A549 (cell line): ENCODE data around the gene PTPRN2. TPM values are rescaled to one million over a fixed set of nuclear protein-coding genes. Genes with fewer than 3 reads are reported as not detected.

Experiments
- ATAC-seq, 2 experiments: fragments of 200-7000 bp in 1 of 2; fragments of >200 bp in 1 of 2; cut with Nextera tagmentation in 1 of 2; cut with Tn5 transposase in 1 of 2; 3 replicates each; pipeline versions ENCODE4 v1.8.0 to v1.9.1; 2018 to 2020; ENCODE audit warnings: mild to moderate bottlenecking in 1 of 2, moderate library complexity in 1 of 2
- CTCF ChIA-PET: fragments of 300-600 bp; sonication (Branson Sonifier 250); formaldehyde crosslinking; extraction: SDS; loops from one replicate; lab custom pipeline; 2021; ENCODE audit warnings: antibody characterized with exemption, inconsistent platforms; lab: Yijun Ruan, JAX
- POLR2A ChIA-PET: fragments of 350-600 bp; formaldehyde crosslinking; extraction: SDS; loops from one replicate; lab custom pipeline; 2021; ENCODE audit warnings: antibody characterized with exemption, inconsistent platforms; lab: Yijun Ruan, JAX
- DNase-seq, 2 experiments: peaks; one replicate each; pipeline versions ENCODE4 v3.0.0 to v3.0.0-alpha.2; 2011 to 2016; ENCODE audit warnings: low read depth in 1 of 2, low spot score in 1 of 2
- FAIRE-seq: peaks from 2 replicates; lab custom pipeline; 2011; peaks lifted over from hg19 to GRCh38; lab: Jason Lieb, UNC
- H3K27ac ChIP-seq, 2 experiments: fragments of >200 bp; sonication (Bioruptor Twin); formaldehyde crosslinking; 3 replicates each; pipeline ENCODE4 v1.5.1; 2016 to 2017
- H3K4me1 ChIP-seq: fragments of >200 bp; sonication (Bioruptor Twin); formaldehyde crosslinking; 3 replicates; pipeline ENCODE4 v1.6.1; 2016
- H3K4me2 ChIP-seq: fragments of >200 bp; sonication (Bioruptor Twin); formaldehyde crosslinking; 3 replicates; pipeline ENCODE4 v1.6.1; 2016
- H3K4me3 ChIP-seq: fragments of >200 bp; sonication (Bioruptor Twin); formaldehyde crosslinking; 3 replicates; pipeline ENCODE4 v1.5.1; 2016
- H3K9me3 ChIP-seq: fragments of >200 bp; sonication (Bioruptor Twin); formaldehyde crosslinking; 3 replicates; pipeline ENCODE4 v1.6.1; 2016
- CBX2 ChIP-seq: fragments of 200-600 bp; sonication (generic); IDR thresholded peaks from 2 replicates; pipeline ENCODE4 v1.6.1; 2016; ENCODE audit warnings: low read depth, mild to moderate bottlenecking, borderline replicate concordance
- CHD4 ChIP-seq: fragments of 200-600 bp; sonication (generic); IDR thresholded peaks from 2 replicates; pipeline ENCODE4 v1.6.1; 2016; ENCODE audit warnings: antibody characterized with exemption, mild to moderate bottlenecking, borderline replicate concordance
- EHF ChIP-seq: fragments of 250-450 bp; sonication (Bioruptor Pico); IDR thresholded peaks from 2 replicates; pipeline ENCODE4 v1.5.0; 2020; ENCODE audit warnings: mild to moderate bottlenecking
- EHMT2 ChIP-seq: fragments of 200-600 bp; sonication (generic); IDR thresholded peaks from 2 replicates; pipeline ENCODE4 v1.6.1; 2016; ENCODE audit warnings: antibody characterized with exemption, low read depth, mild to moderate bottlenecking, moderate library complexity
- EP300 ChIP-seq, 2 experiments: fragments of >200 bp; sonication (Bioruptor Twin); formaldehyde crosslinking; IDR thresholded peaks; 2 replicates in 1 of 2; 3 replicates in 1 of 2; pipeline ENCODE4 v1.6.1; 2016 to 2017
- FOSL2 ChIP-seq, 2 experiments: fragments of 450-650 bp in 1 of 2; fragments of >200 bp in 1 of 2; sonication (Bioruptor Twin) in 1 of 2; formaldehyde crosslinking; IDR thresholded peaks; 2 replicates each; pipeline versions ENCODE4 v1.5.0 to v1.6.1; 2016 to 2020; ENCODE audit warnings: mild to moderate bottlenecking in 1 of 2, moderate library complexity in 1 of 2
- HEYL ChIP-seq: fragments of 250-450 bp; sonication (Bioruptor Pico); IDR thresholded peaks from 2 replicates; pipeline ENCODE4 v1.8.0; 2021; ENCODE audit warnings: mild to moderate bottlenecking, moderate library complexity
- JUN ChIP-seq, 2 experiments: fragments of >200 bp; sonication (Bioruptor Twin); formaldehyde crosslinking; IDR thresholded peaks; 2 replicates in 1 of 2; 3 replicates in 1 of 2; pipeline ENCODE4 v1.6.1; 2016 to 2017
- MAZ ChIP-seq: fragments of 150-350 bp; IDR thresholded peaks from 2 replicates; pipeline ENCODE4 v1.6.1; 2014; ENCODE audit warnings: antibody characterized with exemption, low read depth, low read length, borderline replicate concordance
- MYC ChIP-seq: IDR thresholded peaks from 2 replicates; pipeline ENCODE4 v1.6.1; 2012; ENCODE audit warnings: mild to moderate bottlenecking, inconsistent platforms, low read length, improper control_type of control experiment, borderline replicate concordance
- NPAS2 ChIP-seq: fragments of 250-450 bp; sonication (Bioruptor Pico); IDR thresholded peaks from 2 replicates; pipeline ENCODE4 v1.8.0; 2022; ENCODE audit warnings: mild to moderate bottlenecking, moderate library complexity, borderline replicate concordance
- POLR2AphosphoS2 ChIP-seq: conservative IDR thresholded peaks from 2 replicates; pipeline ENCODE4 v1.6.1; 2012; ENCODE audit warnings: low read length, improper control_type of control experiment, inconsistent platforms
- SMC3 ChIP-seq: fragments of >200 bp; sonication (Bioruptor Twin); formaldehyde crosslinking; IDR thresholded peaks from 3 replicates; pipeline ENCODE4 v1.6.1; 2018; ENCODE audit warnings: inconsistent platforms
- ZNF302 ChIP-seq: fragments of 250-450 bp; sonication (Bioruptor Pico); IDR thresholded peaks from 2 replicates; pipeline ENCODE4 v1.9.0; 2021; ENCODE audit warnings: inconsistent platforms, mild to moderate bottlenecking, moderate library complexity
- WGBS: methylation state at CpG from one replicate; pipeline ENCODE4 v1.1.6; 2017; ENCODE audit errors: missing lambda C conversion rate; 5-methylcytosine and 5-hydroxymethylcytosine counted together
- polyA plus RNA-seq, 4 experiments: library from polyadenylated mRNA; depleted of rRNA in 3 of 4; stranded (reverse); fragments of >200 nt; fragmentation: RNase III in 1 of 4; extraction: RNeasy Plus Mini Kit Qiagen cat#74134 plus additional on column Dnase treatment in 1 of 4; gene quantifications; 2 replicates in 3 of 4; 3 replicates in 1 of 4; pipeline ENCODE4 v1.2.3, GENCODE V29; 2011 to 2017
- TF ChIP-seq, protein P1 (sequence below): IDR thresholded peaks from 2 replicates; pipeline ENCODE4 v1.6.1; 2012
- TF ChIP-seq, protein P2 (sequence below): fragments of 150-350 bp; IDR thresholded peaks from 2 replicates; pipeline ENCODE4 v1.6.1; 2014; ENCODE audit warnings: low read depth, mild to moderate bottlenecking, low read length
- TF ChIP-seq, protein P3 (sequence below): IDR thresholded peaks from 2 replicates; pipeline ENCODE4 v1.6.1; 2012
- TF ChIP-seq, protein P4 (sequence below): fragments of 250-450 bp; sonication (Bioruptor Pico); IDR thresholded peaks from 2 replicates; pipeline ENCODE4 v1.5.0; 2020; ENCODE audit warnings: low read depth, mild to moderate bottlenecking, moderate library complexity
- TF ChIP-seq, protein P5 (sequence below): fragments of >200 bp; sonication (Bioruptor Twin); formaldehyde crosslinking; IDR thresholded peaks from 3 replicates; pipeline ENCODE4 v1.5.1; 2016
- TF ChIP-seq, protein P6 (sequence below): fragments of 450-650 bp; IDR thresholded peaks from 2 replicates; pipeline ENCODE4 v1.6.1; 2014; ENCODE audit warnings: antibody characterized with exemption
- TF ChIP-seq, protein P7 (sequence below): fragments of 250-450 bp; sonication (Bioruptor Pico); IDR thresholded peaks from 2 replicates; pipeline ENCODE4 v1.5.0; 2021; ENCODE audit warnings: mild to moderate bottlenecking, moderate library complexity, borderline replicate concordance

PTPRN2 gene
- polyA plus RNA-seq, 2 of the 4 experiments (the other 2 are of a cell fraction), result 0.41 to 1.2 TPM

DNA sequence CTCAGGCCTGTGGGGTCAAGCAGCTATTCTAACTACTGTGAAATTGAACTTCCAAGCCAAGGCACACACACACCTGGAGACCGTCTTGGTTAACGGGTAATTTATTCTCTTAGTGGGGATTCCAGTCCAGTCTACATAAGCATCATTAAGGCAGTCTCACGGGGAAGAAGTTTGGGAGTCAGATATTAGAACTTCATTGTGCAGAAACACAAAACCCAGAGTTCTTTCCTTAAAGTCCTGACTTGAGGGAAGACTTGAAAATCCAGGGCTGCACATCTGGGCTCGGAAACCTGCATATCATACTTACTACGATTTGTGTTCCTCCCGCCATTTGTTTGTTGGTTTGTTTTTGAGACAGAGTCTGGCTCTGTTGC lies 112.0 kb downstream of the PTPRN2 start:
- FAIRE-seq, result no peak
- WGBS, result 76% methylated on average over 6 of the region's 6 CpGs
- DNase-seq, result no peak
- no peaks in the 10 kb centered on the region for H3K4me1 ChIP-seq
- ChIA-PET POLR2A (no interaction called here), CTCF (interaction anchor here (1.5 kb wide), 1 partner anchor 32 kb away, joined by 3 read pairs; no protein-coding TSS in a partner anchor)
- H3K27ac ChIP-seq, result no peak overlapping the region
- H3K9me3 ChIP-seq, result no peaks in the 10 kb centered on the region
- no peak for ATAC-seq
- no peak overlapping the region for H3K4me3 ChIP-seq
- TF ChIP-seq, protein P1, sequence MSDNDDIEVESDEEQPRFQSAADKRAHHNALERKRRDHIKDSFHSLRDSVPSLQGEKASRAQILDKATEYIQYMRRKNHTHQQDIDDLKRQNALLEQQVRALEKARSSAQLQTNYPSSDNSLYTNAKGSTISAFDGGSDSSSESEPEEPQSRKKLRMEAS, result no peak
- TF ChIP-seq CHD4 (no peak), FOSL2 (IDR thresholded peaks at IDR 0.05) (no peak), FOSL2 (CRISPR knock-in tag; IDR thresholded peaks at IDR 0.05) (no peak), EHF (CRISPR knock-in tag) (no peak)
- H3K4me2 ChIP-seq, result no peak overlapping the region

DNA sequence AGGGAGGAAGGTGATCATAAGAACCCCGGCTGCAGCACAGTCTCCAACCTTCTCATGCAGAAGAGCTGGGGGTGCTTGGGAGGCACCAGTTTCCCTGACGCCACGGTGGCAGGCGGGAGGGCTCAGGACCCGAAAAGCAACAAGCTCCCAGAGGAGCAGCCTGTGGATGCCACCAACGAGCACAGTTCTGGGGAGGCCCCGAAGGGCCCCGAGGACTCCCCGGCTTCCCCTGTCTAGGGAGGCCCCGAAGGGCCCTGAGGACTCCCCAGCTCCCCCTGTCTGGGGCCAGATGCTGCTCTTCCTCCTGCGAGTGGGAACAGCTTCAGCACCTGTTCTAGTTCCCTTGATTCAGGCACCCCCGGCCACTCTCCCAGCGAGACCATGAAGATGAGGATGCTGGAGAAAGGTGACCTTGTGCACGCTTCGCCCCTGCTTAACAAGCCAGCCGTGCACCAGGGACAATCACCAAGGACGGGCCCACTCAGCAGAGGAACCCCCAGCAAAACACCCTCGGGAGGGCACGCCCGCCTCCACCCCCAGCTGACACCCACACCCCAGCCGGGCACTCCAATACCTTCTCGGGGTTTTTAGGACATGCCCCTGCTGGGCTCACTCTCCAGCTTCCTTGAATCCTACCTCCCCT lies 112.5 kb downstream of the PTPRN2 start:
- Histone ChIP-seq H3K4me1 (no peaks in the 10 kb centered on the region), H3K4me2 (no peak overlapping the region), H3K9me3 (no peaks in the 10 kb centered on the region), H3K27ac (no peak overlapping the region), H3K4me3 (no peak overlapping the region)
- WGBS, result 57% methylated on average over 19 of the region's 22 CpGs
- ATAC-seq (no peak), DNase-seq (no peak), FAIRE-seq (no peak)
- ChIA-PET CTCF (interaction anchor here (1.5 kb wide), 1 partner anchor 31 kb away, joined by 3 read pairs; no protein-coding TSS in a partner anchor), POLR2A (no interaction called here)
- TF ChIP-seq, protein P2, sequence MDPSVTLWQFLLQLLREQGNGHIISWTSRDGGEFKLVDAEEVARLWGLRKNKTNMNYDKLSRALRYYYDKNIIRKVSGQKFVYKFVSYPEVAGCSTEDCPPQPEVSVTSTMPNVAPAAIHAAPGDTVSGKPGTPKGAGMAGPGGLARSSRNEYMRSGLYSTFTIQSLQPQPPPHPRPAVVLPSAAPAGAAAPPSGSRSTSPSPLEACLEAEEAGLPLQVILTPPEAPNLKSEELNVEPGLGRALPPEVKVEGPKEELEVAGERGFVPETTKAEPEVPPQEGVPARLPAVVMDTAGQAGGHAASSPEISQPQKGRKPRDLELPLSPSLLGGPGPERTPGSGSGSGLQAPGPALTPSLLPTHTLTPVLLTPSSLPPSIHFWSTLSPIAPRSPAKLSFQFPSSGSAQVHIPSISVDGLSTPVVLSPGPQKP, result no peak
- TF ChIP-seq, protein P3, sequence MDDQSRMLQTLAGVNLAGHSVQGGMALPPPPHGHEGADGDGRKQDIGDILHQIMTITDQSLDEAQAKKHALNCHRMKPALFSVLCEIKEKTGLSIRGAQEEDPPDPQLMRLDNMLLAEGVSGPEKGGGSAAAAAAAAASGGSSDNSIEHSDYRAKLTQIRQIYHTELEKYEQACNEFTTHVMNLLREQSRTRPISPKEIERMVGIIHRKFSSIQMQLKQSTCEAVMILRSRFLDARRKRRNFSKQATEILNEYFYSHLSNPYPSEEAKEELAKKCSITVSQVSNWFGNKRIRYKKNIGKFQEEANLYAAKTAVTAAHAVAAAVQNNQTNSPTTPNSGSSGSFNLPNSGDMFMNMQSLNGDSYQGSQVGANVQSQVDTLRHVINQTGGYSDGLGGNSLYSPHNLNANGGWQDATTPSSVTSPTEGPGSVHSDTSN, result no peak
- TF ChIP-seq POLR2AphosphoS2 (no peak), NPAS2 (no peak), EP300 (IDR thresholded peaks at IDR 0.05) (no peak), JUN (IDR thresholded peaks at IDR 0.05) (no peak), HEYL (CRISPR knock-in tag) (no peak), SMC3 (no peak), CBX2 (no peak), EHF (CRISPR knock-in tag) (no peak), ZNF302 (CRISPR knock-in tag) (no peak), MYC (no peak), EHMT2 (no peak), CHD4 (no peak), MAZ (no peak)
- TF ChIP-seq, protein P4, sequence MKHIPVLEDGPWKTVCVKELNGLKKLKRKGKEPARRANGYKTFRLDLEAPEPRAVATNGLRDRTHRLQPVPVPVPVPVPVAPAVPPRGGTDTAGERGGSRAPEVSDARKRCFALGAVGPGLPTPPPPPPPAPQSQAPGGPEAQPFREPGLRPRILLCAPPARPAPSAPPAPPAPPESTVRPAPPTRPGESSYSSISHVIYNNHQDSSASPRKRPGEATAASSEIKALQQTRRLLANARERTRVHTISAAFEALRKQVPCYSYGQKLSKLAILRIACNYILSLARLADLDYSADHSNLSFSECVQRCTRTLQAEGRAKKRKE (CRISPR knock-in tag), result no peak
- TF ChIP-seq, protein P5, sequence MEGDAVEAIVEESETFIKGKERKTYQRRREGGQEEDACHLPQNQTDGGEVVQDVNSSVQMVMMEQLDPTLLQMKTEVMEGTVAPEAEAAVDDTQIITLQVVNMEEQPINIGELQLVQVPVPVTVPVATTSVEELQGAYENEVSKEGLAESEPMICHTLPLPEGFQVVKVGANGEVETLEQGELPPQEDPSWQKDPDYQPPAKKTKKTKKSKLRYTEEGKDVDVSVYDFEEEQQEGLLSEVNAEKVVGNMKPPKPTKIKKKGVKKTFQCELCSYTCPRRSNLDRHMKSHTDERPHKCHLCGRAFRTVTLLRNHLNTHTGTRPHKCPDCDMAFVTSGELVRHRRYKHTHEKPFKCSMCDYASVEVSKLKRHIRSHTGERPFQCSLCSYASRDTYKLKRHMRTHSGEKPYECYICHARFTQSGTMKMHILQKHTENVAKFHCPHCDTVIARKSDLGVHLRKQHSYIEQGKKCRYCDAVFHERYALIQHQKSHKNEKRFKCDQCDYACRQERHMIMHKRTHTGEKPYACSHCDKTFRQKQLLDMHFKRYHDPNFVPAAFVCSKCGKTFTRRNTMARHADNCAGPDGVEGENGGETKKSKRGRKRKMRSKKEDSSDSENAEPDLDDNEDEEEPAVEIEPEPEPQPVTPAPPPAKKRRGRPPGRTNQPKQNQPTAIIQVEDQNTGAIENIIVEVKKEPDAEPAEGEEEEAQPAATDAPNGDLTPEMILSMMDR, result no peak
- TF ChIP-seq, protein P6, sequence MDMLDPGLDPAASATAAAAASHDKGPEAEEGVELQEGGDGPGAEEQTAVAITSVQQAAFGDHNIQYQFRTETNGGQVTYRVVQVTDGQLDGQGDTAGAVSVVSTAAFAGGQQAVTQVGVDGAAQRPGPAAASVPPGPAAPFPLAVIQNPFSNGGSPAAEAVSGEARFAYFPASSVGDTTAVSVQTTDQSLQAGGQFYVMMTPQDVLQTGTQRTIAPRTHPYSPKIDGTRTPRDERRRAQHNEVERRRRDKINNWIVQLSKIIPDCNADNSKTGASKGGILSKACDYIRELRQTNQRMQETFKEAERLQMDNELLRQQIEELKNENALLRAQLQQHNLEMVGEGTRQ, result no peak
- TF ChIP-seq, protein P7, sequence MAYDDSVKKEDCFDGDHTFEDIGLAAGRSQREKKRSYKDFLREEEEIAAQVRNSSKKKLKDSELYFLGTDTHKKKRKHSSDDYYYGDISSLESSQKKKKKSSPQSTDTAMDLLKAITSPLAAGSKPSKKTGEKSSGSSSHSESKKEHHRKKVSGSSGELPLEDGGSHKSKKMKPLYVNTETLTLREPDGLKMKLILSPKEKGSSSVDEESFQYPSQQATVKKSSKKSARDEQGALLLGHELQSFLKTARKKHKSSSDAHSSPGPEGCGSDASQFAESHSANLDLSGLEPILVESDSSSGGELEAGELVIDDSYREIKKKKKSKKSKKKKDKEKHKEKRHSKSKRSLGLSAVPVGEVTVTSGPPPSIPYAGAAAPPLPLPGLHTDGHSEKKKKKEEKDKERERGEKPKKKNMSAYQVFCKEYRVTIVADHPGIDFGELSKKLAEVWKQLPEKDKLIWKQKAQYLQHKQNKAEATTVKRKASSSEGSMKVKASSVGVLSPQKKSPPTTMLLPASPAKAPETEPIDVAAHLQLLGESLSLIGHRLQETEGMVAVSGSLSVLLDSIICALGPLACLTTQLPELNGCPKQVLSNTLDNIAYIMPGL, result no peak
